PC-9 (cell line): ENCODE results near the gene PPP2R2C.

ENCODE experiments used
- CTCF ChIP-seq: fragments of 200-600 bp; sonication (generic); conservative IDR thresholded peaks from 2 replicates; pipeline ENCODE4 v1.6.1; 2017; ENCODE audit warnings: mixed run types, antibody characterized with exemption, mild to moderate bottlenecking, moderate library complexity
- EZH2 ChIP-seq: fragments of 200-600 bp; sonication (generic); IDR thresholded peaks from 2 replicates; pipeline ENCODE4 v1.8.0; 2017; ENCODE audit warnings: antibody characterized with exemption, low read depth

- no peak for TF ChIP-seq CTCF
- no peak for TF ChIP-seq EZH2
These were observed 23.8 kb downstream of the PPP2R2C start for GRCh38 chr4:6448476-6449170.
